Activated naive CD8-positive, alpha-beta T cell treated with anti-CD3 and anti-CD28 coated beads for 36 hours (primary cell): ENCODE data around the gene ZSWIM8. TPM values are rescaled to one million over a fixed set of nuclear protein-coding genes. Genes with fewer than 3 reads are reported as not detected.

Experiments used
- DNase-seq: peaks from one replicate; pipeline ENCODE4 v3.0.0; 2021
- H3K27ac Mint-ChIP-seq: one replicate; pipeline ENCODE4 v1.8.0; 2022; ENCODE audit warnings: mild to moderate bottlenecking, moderate library complexity, mixed read lengths
- H3K27me3 Mint-ChIP-seq: one replicate; pipeline ENCODE4 v1.8.0; 2022; ENCODE audit warnings: mild to moderate bottlenecking, mixed read lengths
- H3K36me3 Mint-ChIP-seq: one replicate; pipeline ENCODE4 v1.8.0; 2021; ENCODE audit warnings: mild to moderate bottlenecking, mixed read lengths
- H3K4me1 Mint-ChIP-seq: one replicate; pipeline ENCODE4 v1.8.0; 2021; ENCODE audit warnings: mixed read lengths
- H3K4me3 Mint-ChIP-seq: one replicate; pipeline ENCODE4 v1.8.0; 2022; ENCODE audit warnings: mild to moderate bottlenecking, moderate library complexity, mixed read lengths
- H3K9me3 Mint-ChIP-seq: one replicate; pipeline ENCODE4 v1.8.0; 2022; ENCODE audit warnings: mixed read lengths
- total RNA-seq, 2 experiments: library from RNA; stranded (reverse); gene quantifications; one replicate each; pipeline ENCODE4 v1.2.3, GENCODE V29; 2021

The ZSWIM8 gene
- total RNA-seq, 2 experiments from 2014 or later, result 31.0 to 35.5 TPM

GRCh38 chr10:73848821-73849489, 63.5 kb downstream of the ZSWIM8 start:
- DNase-seq, result peak; percentile 87
- Mint-ChIP-seq H3K4me3 (no peak overlapping the region), H3K27me3 (no peaks in the 10 kb centered on the region), H3K9me3 (no peaks in the 10 kb centered on the region), H3K27ac (peak overlapping the region; percentile 64), H3K4me1 (peaks cover 10% of the 10 kb centered on the region), H3K36me3 (peaks cover 17% of the 10 kb centered on the region)

- Mint-ChIP-seq H3K4me3 (no peak overlapping the region), H3K36me3 (peaks cover 17% of the 10 kb centered on the region), H3K4me1 (peaks cover 13% of the 10 kb centered on the region), H3K9me3 (no peaks in the 10 kb centered on the region), H3K27ac (no peak overlapping the region), H3K27me3 (no peaks in the 10 kb centered on the region)
- DNase-seq, result no peak
These were observed 64.8 kb downstream of the ZSWIM8 start for GRCh38 chr10:73850211-73850610.

- no peak overlapping the region for H3K27ac Mint-ChIP-seq
These were observed 65.6 kb downstream of the ZSWIM8 start for GRCh38 chr10:73850863-73851461.

More at GRCh38 chr10:73850863-73851461, 65.6 kb downstream of the ZSWIM8 start:
- Mint-ChIP-seq H3K27me3 (no peaks in the 10 kb centered on the region), H3K36me3 (peaks cover 17% of the 10 kb centered on the region), H3K4me1 (peaks cover 18% of the 10 kb centered on the region), H3K9me3 (no peaks in the 10 kb centered on the region), H3K4me3 (no peak overlapping the region)
- no peak for DNase-seq

Other genes starting within 250 kb of the ZSWIM8 start
- 1 to 10 TPM; 7.7 to 8.1 TPM for gene USP54, start 194.3 kb upstream of the ZSWIM8 start, total RNA-seq
- not detected for gene MYOZ1, start 144.1 kb upstream of the ZSWIM8 start, total RNA-seq
- not detected for gene SYNPO2L, start 129.6 kb upstream of the ZSWIM8 start, total RNA-seq
- 1 to 10 TPM; 5.4 to 6.7 TPM for gene AGAP5, start 87.5 kb upstream of the ZSWIM8 start, total RNA-seq
- gene SEC24C, start 41.2 kb upstream of the ZSWIM8 start, total RNA-seq, result 10 to 100 TPM; 74.6 to 74.9 TPM
- gene CHCHD1, start 3.6 kb upstream of the ZSWIM8 start, total RNA-seq, result 10 to 100 TPM; 34.8 to 38.6 TPM
- 10 to 100 TPM; 45.9 to 49.7 TPM for gene NDST2, start 26.0 kb downstream of the ZSWIM8 start, total RNA-seq
- gene CAMK2G, start 88.9 kb downstream of the ZSWIM8 start, total RNA-seq, result 10 to 100 TPM; 16.5 to 17.4 TPM
- under 1 TPM in 1 of 2 experiments, not detected in 1; 0.12 TPM for gene PLAU, start 125.5 kb downstream of the ZSWIM8 start, total RNA-seq
- gene VCL, start 212.5 kb downstream of the ZSWIM8 start, total RNA-seq, result 10 to 100 TPM in 1 of 2 experiments, 1 to 10 TPM in 1; 9.6 to 10.0 TPM